Hippocampal formation (tissue), 2 donors: ENCODE data around the gene CRYBB3.
A peak's percentile ranks its signal among the peaks of the same experiment; 100 is the strongest.
"Not testable (repeated sequence)": the region's sequence is repeated elsewhere in the genome, so short reads cannot be mapped to it uniquely, and the experiment has no call there.

ENCODE experiments used
- DNase-seq, 2 donors: peaks; one replicate each; lab custom pipeline; 2025; lab: John Stamatoyannopoulos, UW

The CRYBB3 gene

DNA sequence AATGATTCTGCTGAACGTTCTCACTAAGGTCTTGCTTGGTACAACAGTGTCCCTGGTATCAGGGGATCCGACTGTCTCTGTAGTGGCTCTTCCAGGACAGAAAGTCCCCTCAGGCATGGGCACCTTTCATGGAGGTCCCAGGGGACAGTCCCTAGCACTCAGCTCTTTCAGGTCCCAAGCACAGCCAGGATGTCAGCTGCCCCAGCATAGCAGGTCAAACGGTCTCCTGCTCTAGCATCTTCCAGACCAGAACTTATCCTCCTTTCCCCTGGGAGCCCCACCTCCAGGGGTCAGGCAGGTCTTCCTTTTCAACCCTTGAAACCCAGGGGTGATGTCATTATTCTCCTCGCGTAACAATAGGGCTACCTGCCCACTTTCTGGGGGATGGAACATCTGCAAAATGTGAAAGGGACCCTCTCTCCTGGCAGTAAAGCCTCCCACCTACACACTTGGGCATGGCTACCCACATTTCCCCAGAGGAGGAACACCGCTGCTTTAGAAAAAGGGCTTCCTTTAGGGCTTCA, 24.7 kb upstream of the CRYBB3 start:
- DNase-seq = no peak

DNA sequence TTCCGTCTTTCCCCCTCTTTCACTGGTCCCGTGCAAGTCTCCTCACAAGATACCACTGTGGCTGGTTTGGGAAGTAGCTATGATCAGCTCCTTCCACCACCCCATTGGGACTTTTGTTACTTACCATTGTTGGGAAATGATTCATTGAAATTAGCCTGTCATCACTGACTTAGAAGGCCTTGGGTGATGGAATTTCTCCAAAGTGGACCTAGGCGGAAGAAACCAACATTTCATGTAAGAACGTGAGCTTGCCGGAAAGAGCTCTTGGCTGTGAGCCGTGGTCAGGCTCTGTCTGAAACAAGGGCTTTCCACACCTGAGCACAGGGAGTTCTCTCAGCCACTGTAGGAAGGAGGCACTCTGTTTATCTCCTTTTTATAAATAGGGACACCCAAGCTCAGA, 23.5 kb upstream of the CRYBB3 start:
- DNase-seq = no peak

DNA sequence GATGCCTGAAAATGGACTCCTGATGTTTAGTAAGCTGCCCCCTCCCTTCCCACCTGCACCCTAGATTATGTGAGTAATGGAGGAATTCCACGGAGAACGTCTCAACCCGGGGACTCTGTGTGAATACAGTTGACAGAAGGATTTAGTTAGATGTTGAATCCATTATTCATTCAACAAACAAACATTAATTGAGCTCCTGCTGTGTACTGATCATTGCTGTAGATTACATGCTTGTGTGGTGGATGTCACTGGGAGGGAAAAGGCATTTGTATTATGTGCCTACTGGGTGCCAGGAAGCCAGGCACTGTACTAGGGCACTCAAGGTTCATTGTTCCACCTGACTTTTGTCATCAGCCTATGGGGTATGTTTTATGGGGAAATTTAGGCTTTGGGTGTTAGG, 22.9 kb upstream of the CRYBB3 start:
- no peak for DNase-seq

DNA sequence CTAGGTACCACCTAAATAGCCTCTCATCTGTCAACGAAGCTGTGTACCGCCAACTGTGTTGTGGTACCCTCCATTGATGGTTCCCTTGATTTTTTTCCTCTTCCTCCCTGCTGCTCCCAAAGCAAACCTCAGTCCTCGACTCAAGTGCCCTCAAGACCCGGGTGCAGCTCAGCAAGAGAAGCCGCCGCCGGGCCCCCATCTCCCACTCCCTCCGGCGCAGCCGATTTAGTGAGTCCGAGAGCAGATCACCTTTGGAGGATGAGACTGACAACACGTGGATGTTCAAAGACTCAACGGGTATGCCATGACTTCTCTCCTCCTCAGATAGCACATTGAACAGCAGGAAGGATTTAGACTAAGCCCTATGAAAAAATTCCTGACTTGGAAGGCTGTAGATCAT, 22.4 kb upstream of the CRYBB3 start:
- no peak for DNase-seq

DNA sequence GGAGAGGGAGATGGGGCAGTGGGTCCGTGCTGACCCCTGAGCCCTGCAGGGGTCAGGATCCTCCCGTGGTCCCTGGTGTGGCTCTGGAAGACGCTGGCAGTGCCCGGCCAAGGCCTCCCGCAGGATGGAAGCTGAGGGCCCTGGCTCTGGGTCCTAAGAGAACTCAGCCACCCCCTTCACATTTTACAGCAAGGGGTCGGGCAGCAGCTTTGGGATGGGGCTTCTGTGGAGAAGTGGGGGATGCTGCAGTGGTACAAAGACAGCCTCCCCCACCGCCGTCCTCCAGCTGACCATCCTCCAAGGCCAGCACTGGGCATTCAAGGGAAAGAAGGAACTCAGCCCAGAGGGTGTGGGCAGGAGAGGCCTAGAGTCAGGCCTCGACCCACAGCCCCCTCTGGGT, 21.8 kb upstream of the CRYBB3 start:
- DNase-seq = no peak

DNA sequence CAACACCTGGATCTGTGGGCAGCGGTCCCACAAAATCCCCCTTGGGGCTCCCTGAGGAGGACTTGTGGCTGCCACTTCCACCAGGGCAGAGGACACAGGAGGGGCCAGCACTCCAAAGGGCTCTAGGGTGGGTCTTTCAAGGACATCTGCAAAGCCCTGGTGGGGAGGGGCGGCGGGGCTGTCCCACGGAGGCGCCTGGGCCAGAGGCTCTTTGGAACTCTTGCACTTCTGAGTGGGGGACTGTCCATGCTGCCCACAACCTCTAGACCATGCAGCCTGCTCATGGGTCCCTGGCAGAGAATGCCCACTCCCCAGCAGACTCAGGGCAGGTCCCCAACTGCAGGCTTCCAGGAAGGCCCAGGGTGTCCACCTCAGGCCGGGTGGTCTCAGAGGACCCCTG, 21.3 kb upstream of the CRYBB3 start:
- not testable (repeated sequence) for DNase-seq

DNA sequence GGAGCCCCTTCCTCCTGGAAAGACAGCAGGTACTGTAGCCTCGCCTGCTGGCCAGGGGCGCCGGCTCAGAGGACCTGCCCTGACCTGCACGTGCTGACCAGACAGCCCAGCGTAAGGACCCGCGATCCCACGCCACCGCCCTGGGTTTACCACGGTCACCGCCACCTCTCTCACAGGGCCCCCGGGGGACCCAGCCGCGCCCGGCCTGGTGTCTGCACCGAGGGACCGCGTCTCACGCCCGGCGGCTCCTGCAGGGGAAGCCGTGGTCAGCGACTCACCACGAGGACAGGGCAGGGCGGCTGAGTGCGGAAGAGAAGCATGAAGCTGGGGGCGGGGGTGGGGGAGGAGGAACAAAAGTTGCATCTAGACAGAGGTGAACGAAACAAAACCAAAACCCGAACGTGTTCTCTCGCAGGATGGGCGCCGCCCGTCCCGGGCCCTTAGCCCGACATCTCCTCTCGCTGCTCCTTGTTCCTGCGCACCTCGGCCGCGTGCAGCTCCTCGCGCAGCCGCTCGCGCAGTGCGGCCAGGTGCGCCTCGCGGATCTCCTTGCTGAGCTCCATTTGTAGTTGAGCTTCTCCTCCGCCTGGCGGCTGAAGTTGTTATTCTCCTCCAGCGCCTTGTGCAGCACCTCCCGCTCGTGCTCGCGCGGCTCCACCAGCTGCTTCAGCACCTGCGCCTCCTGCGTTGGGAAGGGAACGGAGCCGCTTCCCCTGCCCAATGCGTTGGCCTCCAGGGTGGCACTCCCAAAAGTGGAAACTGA, 20.6 kb upstream of the CRYBB3 start:
- DNase-seq = not testable (repeated sequence)

DNA sequence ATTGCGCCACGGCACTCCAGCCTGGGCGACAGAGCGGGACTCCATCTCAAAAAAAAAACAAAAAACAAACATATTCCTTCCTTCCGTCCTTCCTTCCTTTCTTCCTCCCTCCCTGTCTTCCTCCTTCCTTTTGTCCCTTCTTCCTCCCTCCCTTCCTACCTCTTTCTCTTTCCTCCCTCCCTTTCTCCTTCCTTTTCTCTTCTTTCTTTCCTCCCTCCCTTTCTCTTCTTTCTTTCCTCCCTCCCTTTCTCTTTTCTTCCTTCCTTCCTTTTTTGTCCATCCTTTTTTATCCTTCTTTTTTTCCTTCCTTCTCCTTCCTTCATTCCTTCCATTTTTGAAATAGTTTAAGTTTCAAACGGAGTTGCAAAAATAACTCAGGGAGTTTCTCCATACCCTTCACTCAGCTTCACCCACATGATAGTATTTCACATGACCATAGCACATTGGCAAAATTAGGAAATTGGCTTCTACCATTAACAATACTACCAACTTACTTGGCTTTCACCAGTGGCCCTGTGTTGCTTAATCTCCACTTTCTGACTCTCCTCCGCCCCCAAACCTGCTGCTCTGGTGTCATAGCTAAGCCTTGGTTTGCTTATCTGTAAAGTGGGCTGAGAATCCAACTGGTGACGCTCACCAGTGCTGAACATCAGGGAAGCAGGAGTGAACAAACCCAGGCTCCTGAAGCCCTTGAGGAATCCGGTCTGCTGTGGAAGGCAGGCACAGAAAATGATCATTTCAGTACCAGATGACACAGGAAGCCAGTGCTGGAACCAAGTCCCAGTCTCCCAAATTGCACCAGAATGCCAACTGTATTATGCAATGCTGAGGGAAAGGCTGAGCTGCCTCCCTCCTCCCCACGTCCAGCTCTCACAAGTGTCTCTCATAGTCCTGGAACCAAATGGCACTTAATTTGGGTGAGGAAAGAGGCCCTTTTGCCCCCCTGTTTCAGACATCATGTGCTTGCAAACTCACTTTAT, 17.2 kb upstream of the CRYBB3 start:
- peak in 1 of 2 donors; percentile 6 for DNase-seq

DNA sequence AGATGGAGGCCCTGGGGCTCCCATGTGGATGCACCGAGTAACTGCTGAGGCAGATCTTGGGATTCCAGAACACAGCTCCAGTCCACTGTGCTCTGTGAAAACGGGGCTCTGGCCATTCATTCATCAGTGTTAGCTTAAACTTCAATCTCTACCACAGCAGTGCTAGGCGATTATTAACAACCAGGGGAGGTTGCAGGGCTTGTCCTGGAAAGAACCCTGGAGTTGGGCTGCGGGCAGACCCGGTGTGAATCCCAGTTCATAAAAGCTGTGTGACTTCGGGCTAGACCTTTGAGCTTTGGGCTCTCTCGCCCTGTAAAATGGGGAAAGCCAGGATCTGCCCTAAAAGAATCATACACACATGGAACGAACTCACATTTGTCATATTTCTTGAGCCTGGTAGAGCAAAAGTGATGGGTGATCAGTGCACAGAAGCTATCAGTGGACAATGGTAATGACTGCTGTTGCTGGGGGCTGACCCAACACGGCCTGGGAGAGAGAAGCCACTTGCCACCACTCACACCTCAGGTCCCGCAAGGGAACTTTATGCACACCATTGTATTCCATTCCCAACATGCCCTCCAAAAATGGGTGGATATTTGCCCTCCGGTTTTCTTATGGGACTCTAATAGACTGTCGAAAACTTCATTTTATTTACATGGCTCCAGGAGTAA, 15.6 kb upstream of the CRYBB3 start:
- no peak for DNase-seq

DNA sequence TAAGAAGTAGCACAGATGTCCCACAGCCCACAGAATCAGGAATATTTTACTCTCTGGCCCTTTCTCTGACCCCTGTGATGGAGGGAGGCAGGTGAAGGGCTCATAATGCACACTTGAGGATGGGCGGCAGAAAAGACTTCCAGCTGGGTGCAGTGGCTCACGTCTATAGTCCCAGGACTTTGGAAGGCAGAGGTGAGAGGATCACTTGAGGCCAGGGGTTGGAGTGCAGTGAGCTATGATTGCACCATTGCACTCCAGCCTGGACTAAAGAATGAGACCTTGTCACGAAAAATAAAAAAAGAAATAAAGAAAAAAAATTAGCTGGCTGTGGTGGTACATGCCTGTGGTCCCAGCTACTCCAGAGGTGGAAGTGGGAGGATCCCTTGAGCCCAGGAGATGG, 13.5 kb upstream of the CRYBB3 start:
- no peak for DNase-seq

DNA sequence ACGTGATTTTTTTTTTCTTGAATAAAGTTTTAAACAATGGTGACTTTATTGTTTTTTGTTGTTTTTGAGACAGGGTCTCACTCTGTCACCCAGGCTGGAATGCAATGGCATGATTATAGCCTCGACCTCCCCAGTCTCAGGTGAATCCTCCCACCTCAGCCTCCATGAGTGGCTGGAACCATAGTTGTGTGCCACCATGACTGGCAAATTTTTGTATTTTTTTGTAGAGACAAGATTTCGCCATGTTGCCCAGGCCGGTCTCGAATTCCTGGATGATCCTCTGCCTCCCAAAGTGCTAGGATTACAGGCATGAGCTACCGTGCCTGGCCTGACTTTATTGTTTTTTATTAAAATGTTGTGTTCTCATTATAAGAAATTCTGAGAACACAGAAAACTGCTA, 12.2 kb upstream of the CRYBB3 start:
- no peak for DNase-seq

DNA sequence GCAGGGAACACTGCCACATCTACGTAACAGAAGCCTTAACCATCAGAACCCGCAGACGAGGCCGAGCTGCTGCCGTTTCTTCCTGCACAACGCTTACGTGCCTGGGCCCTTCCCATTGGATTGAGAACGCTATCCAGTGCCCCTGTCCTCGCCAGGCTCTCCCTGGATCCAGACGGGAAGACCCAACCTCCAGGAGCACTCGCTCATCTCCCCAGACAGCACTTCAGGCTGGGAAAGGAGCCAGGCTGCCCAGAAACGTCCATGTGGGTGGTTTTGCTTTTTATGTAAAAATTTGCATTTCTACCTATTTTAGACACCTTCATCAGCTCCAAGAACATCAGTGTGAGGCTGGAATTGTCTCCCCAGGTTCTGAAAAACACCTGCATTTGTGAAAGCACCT, 7.3 kb upstream of the CRYBB3 start:
- DNase-seq = no peak

DNA sequence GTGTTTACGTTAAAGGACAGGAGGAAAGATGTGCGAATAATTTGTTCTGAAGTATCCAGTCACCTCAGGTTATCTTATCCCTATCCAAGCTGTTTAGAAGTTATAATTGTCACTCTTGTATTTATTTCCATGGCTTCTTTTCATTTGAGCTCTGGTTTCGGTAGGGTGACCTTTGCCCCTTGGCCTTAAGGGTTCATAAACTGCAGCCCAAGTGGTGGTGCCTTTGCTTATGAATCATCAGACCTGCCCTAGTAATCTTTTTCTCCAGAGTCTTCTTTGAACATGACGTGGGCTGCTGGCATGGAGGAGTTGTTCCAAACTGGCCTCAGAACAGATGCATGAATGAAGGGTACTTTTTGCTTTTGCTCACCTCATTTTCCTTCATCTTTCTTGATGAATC, 6.5 kb upstream of the CRYBB3 start:
- DNase-seq = no peak

DNA sequence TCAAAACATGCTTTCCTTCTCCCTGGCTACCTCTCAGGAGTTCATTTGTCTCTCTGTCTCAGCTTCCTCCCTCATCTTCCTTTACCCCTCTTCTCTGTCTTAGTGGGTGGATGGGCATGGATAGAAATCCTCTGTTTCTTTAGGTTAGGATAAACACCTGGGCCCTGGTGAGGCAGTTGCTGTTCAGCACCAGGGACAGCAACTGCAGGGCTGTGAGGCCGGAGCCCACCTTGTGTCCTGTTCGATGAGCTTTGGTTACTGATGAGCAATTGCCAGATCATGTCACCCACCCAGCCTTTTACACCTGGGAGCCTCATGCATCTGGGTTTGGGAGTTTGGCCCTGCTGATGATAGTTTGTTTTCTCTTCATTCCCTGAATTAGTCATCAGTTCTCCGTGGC, 6.1 kb upstream of the CRYBB3 start:
- DNase-seq = no peak

DNA sequence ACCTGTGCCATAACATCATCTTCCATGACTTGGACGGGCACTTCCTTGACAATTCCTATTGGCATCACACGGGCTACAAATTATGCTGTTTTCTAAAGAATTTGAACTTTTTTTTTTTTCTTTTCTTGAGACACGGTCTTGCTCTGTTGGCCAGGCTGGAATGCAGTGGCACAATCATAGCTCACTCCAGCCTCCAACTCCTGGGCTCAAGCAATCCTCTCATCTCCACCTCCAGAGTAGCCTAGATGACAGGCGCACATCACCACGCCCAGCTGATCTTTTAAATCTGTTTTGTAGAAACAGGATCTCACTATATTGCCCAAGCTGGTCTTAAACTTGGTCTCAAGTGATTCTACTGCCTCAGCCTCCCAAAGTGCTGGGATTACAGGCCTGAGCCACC, 3.3 kb upstream of the CRYBB3 start:
- DNase-seq = no peak

DNA sequence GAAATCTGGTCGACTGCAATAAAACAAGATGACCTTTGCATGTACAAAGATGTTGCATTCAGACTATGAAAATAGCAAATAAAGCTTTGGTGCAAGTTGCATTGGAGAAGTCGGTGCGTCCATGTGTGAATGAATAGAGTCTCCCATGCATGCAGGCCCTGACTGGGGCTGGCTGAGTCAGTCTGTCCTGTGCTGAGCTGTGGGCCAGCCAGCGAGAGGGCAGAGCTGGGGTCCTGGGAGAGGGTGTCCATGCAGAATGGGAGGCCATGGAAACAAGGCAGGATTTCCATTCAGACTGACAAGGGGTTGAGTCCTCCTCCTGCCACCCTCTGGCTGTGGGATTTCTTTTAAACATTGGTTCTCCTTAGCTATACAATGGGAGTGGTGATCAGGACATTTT, 2.3 kb upstream of the CRYBB3 start:
- DNase-seq = no peak

DNA sequence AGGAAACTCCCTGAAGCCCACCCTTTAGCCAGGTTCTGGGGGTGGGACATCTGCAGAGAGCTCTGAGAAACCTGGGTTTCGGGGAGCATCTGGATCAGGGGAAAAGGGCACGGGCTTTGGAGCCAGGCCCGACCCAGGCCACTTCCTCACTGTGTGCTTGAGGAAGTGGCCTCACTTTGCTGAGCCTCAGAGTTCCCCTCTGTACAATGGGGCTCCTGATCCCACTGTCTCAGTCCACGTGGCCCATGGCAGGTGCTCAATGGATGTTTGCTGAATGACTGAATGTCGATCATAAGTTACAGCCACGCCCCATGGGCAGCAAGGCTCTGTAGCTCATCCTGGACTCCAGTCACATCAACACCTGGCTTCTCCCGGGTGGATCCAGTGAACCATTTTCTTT, 1.3 kb downstream of the CRYBB3 start:
- no peak for DNase-seq

DNA sequence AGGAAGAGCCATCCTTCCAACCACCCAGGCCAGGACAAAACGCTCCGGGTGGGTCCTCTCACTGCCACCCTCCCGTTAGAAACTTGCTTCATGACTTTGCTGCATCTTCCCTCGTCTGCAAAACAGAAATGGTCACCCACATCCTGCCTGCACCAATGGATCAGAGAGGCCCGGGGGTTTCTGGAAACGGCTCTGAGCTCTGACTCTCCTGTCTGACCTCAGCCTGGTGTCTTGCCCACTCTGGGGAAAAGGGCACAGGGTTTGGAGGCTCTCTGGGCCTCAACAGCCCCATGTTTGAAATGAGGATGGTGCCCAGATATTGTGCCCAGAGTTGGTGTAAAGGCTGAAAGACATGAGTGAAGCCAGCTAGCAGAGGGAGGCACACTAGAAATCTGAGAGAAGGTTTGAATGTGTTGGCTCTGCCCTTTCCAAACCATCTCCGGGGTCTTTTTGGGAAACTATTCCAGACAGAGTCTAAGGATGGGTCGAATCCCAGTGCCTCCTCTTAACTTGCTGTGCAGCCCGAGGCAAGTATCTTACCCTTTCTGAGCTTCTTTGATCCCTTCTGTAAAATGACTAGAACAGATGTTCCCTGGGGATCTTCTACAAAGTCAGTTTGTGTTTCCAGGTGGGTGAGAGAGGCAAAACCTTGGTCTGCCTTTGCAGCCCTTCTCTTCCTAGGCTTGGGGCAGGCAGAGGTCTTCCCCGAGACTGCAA, 2.1 kb downstream of the CRYBB3 start:
- DNase-seq = no peak

DNA sequence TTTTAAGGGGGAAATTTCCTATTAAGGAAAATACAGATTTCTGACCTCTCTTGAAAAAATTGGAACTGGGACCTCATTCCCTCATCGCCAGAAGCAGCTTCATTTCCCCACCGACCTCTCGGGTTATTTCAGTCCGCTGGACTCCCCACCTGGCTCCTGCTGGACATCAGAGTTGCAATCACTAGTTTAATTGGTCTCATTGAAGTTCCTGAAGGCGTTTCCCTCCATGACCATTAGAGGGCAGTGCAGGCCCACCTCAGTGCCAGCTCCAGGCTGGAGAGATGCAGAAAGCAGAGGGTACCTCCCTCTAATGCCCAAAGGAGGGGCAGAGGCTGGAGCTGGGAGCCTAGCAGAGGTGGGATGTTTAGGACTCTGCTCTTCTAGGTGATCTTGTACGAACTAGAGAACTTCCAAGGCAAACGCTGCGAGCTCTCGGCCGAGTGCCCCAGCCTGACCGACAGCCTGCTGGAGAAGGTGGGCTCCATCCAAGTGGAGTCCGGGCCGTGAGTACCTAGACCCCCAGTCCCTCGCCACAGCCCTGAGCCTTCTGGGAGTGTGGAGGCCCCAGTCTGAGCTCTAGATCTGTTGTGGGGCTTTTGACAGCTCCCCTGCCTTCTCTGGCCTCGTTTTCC, 2.7 kb downstream of the CRYBB3 start:
- peak; percentile 9 to 45 for DNase-seq

DNA sequence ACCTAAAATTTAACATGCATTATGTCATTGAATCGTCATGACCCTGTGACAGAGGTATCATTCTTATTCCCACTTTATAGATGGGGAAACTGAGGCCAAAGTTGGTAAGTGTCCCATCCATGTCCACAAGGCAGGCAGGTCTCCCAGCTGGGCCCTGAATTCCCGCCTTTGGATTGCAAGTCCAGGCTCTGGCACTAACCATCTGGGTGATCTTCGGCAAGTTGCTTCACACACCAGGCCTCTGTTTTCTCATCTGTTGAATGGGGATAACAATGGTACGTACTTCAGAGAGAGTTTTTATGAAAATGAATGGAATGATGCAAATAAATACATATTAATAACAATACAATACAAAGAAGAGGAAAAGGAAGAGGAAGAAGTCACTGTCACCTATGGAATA, 3.4 kb downstream of the CRYBB3 start:
- no peak for DNase-seq

DNA sequence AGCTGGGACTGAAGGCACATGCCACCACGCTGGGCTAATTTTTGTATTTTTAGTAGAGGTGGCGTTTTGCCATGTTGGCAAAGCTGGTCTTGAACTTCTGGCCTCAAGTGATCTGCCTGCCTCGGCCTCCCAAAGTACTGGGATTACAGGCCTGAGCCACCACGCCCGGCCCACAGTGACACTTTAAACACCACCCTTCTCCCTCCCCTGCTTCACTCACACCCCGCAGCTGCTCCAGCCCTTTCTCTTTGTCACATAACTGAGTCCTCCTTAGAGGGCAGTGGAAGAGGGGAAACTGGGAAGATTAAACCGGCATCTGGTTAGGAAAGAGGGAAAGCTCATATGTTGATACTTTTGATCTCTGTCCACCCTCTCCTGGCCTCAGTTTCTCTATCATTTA, 4.9 kb downstream of the CRYBB3 start:
- not testable (repeated sequence) for DNase-seq
